MM.1S (cell line): ENCODE results near the gene PWWP2B.

Source experiments
- EZH2 ChIP-seq: fragments of 300-600 bp; sonication (generic); optimal IDR thresholded peaks from 2 replicates; pipeline ENCODE3; 2017; ENCODE audit warnings: low read depth, mild to moderate bottlenecking, antibody characterized with exemption, low read length, mixed read lengths
- EZH2phosphoT487 ChIP-seq: fragments of 300-600 bp; sonication (generic); IDR thresholded peaks from 2 replicates; pipeline ENCODE4 v1.6.1; 2018; ENCODE audit warnings: antibody characterized with exemption, low read length
- TF ChIP-seq, protein P1 (sequence below): fragments of 300-600 bp; sonication (generic); IDR thresholded peaks from 2 replicates; pipeline ENCODE4 v1.5.1; 2016; ENCODE audit warnings: antibody characterized with exemption, low read length, mixed read lengths

DNA sequence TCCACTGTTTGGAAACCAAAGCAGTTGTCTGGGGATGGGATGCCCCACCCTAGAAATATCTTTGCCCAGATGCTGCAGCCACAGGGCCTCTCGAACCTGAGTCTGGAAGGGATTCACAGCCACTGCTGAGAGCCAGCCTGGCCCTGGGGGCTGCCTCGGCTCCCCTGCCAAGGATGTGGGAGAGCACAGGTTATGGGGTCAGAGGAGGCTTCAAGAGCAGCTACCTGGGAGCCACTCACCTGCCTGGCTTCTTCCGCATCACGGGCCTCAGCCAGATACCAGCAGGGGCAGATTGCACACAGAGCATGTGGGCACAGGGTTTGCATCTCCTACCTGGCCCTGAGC, 5.4 kb upstream of the PWWP2B start:
- TF ChIP-seq, protein P1, sequence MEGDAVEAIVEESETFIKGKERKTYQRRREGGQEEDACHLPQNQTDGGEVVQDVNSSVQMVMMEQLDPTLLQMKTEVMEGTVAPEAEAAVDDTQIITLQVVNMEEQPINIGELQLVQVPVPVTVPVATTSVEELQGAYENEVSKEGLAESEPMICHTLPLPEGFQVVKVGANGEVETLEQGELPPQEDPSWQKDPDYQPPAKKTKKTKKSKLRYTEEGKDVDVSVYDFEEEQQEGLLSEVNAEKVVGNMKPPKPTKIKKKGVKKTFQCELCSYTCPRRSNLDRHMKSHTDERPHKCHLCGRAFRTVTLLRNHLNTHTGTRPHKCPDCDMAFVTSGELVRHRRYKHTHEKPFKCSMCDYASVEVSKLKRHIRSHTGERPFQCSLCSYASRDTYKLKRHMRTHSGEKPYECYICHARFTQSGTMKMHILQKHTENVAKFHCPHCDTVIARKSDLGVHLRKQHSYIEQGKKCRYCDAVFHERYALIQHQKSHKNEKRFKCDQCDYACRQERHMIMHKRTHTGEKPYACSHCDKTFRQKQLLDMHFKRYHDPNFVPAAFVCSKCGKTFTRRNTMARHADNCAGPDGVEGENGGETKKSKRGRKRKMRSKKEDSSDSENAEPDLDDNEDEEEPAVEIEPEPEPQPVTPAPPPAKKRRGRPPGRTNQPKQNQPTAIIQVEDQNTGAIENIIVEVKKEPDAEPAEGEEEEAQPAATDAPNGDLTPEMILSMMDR = no peak
- no peak for TF ChIP-seq EZH2
- TF ChIP-seq EZH2phosphoT487 = no peak
